SK-N-SH treated with all-trans-retinoic acid at 6 μM for 48 hours (cell line): Measurements from ENCODE around the gene PKNOX2.

Experiments used
- ZC3H10 ChIP-seq: fragments of 250-450 bp; sonication (Bioruptor Pico); IDR thresholded peaks from 2 replicates; pipeline ENCODE4 v1.5.1; 2021; ENCODE audit warnings: mild to moderate bottlenecking, moderate library complexity
- ZFP3 ChIP-seq: fragments of 250-450 bp; sonication (Bioruptor Pico); IDR thresholded peaks from 2 replicates; pipeline ENCODE4 v1.5.0; 2020; ENCODE audit warnings: mild to moderate bottlenecking, moderate library complexity

- TF ChIP-seq ZC3H10 (no peak), ZFP3 (no peak)
Observed at GRCh38 chr11:125280646-125281045, 116.1 kb downstream of the PKNOX2 start.
